IMR-90 (cell line): Measurements from ENCODE around the gene CDH12. TPM values are rescaled to one million over a fixed set of nuclear protein-coding genes. Genes with fewer than 3 reads are reported as not detected.

Experiments
- ATAC-seq: fragments of 200-7000 bp; cut with Tn5 transposase; 2 replicates; pipeline ENCODE4 v1.9.1; 2020; ENCODE audit warnings: low read depth, mild to moderate bottlenecking, moderate library complexity
- BruUV-seq: library from RNA; stranded (reverse); fragments of 400-500 nt; replicated peaks from 2 replicates; lab custom pipeline; 2021; lab: Mats Ljungman, UMichigan
- CTCF ChIA-PET: fragments of 300-600 bp; formaldehyde crosslinking; extraction: SDS; loops from one replicate; lab custom pipeline; 2021; ENCODE audit warnings: antibody characterized with exemption; lab: Yijun Ruan, JAX
- POLR2A ChIA-PET: fragments of 300-600 bp; sonication (Branson Sonifier 250); formaldehyde crosslinking; loops from one replicate; lab custom pipeline; 2022; ENCODE audit warnings: antibody characterized with exemption; ENCODE audit not compliant: unreplicated experiment; lab: Charles Lee
- DNase-seq: peaks from one replicate; pipeline ENCODE4 v3.0.0; 2013
- H2AFZ ChIP-seq: replicated peaks from 2 replicates; pipeline ENCODE3; 2013; ENCODE audit warnings: low read length, mild to moderate bottlenecking; ENCODE audit not compliant: poor library complexity
- H2AK5ac ChIP-seq: 2 replicates; pipeline ENCODE4 v1.6.1; 2013; ENCODE audit warnings: low read depth, low read length, inconsistent platforms
- H2AK9ac ChIP-seq: replicated peaks from 2 replicates; pipeline ENCODE3; 2013; ENCODE audit warnings: mild to moderate bottlenecking, low read depth, low read length, moderate library complexity; ENCODE audit not compliant: poor library complexity
- H2BK120ac ChIP-seq: 2 replicates; pipeline ENCODE4 v1.6.1; 2013; ENCODE audit warnings: low read depth, low read length, inconsistent platforms
- H2BK15ac ChIP-seq: 3 replicates; pipeline ENCODE4 v1.6.1; 2013; ENCODE audit warnings: low read depth, low read length, inconsistent platforms
- H2BK20ac ChIP-seq: 2 replicates; pipeline ENCODE4 v1.6.1; 2013; ENCODE audit warnings: low read depth, mild to moderate bottlenecking, inconsistent platforms, low read length, moderate library complexity
- H2BK5ac ChIP-seq: 2 replicates; pipeline ENCODE4 v1.6.1; 2013; ENCODE audit warnings: mild to moderate bottlenecking, low read depth, low read length, inconsistent platforms; ENCODE audit not compliant: poor library complexity, severe bottlenecking
- H3K14ac ChIP-seq: replicated peaks from 2 replicates; pipeline ENCODE4 v1.6.1; 2013; ENCODE audit warnings: low read depth, low read length, inconsistent platforms
- H3K18ac ChIP-seq: 2 replicates; pipeline ENCODE4 v1.6.1; 2013; ENCODE audit warnings: low read depth, low read length, control low read depth
- H3K23ac ChIP-seq: 2 replicates; pipeline ENCODE4 v1.6.1; 2013; ENCODE audit warnings: low read depth, low read length, inconsistent platforms
- H3K27ac ChIP-seq: 2 replicates; pipeline ENCODE4 v1.5.1; 2013; ENCODE audit warnings: mild to moderate bottlenecking, control low read depth, low read length; ENCODE audit not compliant: insufficient read depth
- H3K27me3 ChIP-seq: 2 replicates; pipeline ENCODE4 v1.6.1; 2013; ENCODE audit warnings: low read length; ENCODE audit not compliant: control insufficient read depth, insufficient read depth
- H3K36me3 ChIP-seq: 2 replicates; pipeline ENCODE4 v1.6.1; 2013; ENCODE audit warnings: low read length, mixed read lengths; ENCODE audit not compliant: control insufficient read depth, insufficient read depth
- H3K4ac ChIP-seq: 2 replicates; pipeline ENCODE4 v1.6.1; 2013; ENCODE audit warnings: low read depth, low read length, inconsistent platforms
- H3K4me1 ChIP-seq: 2 replicates; pipeline ENCODE4 v1.6.1; 2013; ENCODE audit warnings: low read length, mixed read lengths; ENCODE audit not compliant: control insufficient read depth, insufficient read depth
- H3K4me2 ChIP-seq: 2 replicates; pipeline ENCODE4 v1.6.1; 2013; ENCODE audit warnings: low read depth, mild to moderate bottlenecking, control low read depth, low read length, moderate library complexity
- H3K4me3 ChIP-seq: 2 replicates; pipeline ENCODE4 v1.5.1; 2013; ENCODE audit warnings: low read depth, mild to moderate bottlenecking, control low read depth, low read length, moderate library complexity; ENCODE audit not compliant: insufficient read depth
- H3K56ac ChIP-seq: 2 replicates; pipeline ENCODE4 v1.6.1; 2013; ENCODE audit warnings: low read length, inconsistent platforms; ENCODE audit not compliant: insufficient read depth; ENCODE audit errors: extremely low read depth
- H3K79me1 ChIP-seq, 2 experiments: 2 replicates each; pipeline ENCODE4 v1.6.1; 2013; ENCODE audit warnings: low read length in 2 of 2, inconsistent platforms in 1 of 2, low read depth in 1 of 2
- H3K9ac ChIP-seq: 2 replicates; pipeline ENCODE4 v1.6.1; 2013; ENCODE audit warnings: low read depth, low read length, control low read depth
- H3K9me1 ChIP-seq: 2 replicates; pipeline ENCODE4 v1.6.1; 2013; ENCODE audit warnings: low read length, inconsistent platforms; ENCODE audit not compliant: insufficient read depth
- H3K9me3 ChIP-seq: 2 replicates; pipeline ENCODE4 v1.6.1; 2013; ENCODE audit warnings: low read length; ENCODE audit not compliant: control insufficient read depth, insufficient read depth
- H4K20me1 ChIP-seq: 2 replicates; pipeline ENCODE4 v1.6.1; 2013; ENCODE audit warnings: low read length, inconsistent platforms; ENCODE audit not compliant: insufficient read depth
- H4K5ac ChIP-seq: 2 replicates; pipeline ENCODE4 v1.6.1; 2013; ENCODE audit warnings: mild to moderate bottlenecking, low read depth, low read length, control low read depth
- H4K8ac ChIP-seq, 2 experiments: 2 replicates each; pipeline ENCODE4 v1.6.1; 2013; ENCODE audit warnings: low read depth in 2 of 2, low read length in 2 of 2, control low read depth in 1 of 2, inconsistent platforms in 1 of 2
- H4K91ac ChIP-seq: 2 replicates; pipeline ENCODE4 v1.6.1; 2013; ENCODE audit warnings: low read depth, low read length, inconsistent platforms; ENCODE audit not compliant: insufficient read depth
- RCOR1 ChIP-seq: IDR thresholded peaks from 2 replicates; pipeline ENCODE4 v1.6.1; 2012; ENCODE audit warnings: mild to moderate bottlenecking, low read length, improper control_type of control experiment; ENCODE audit not compliant: insufficient replicate concordance
- SMC3 ChIP-seq: fragments of 150-350 bp; IDR thresholded peaks from 2 replicates; pipeline ENCODE4 v1.6.1; 2016; ENCODE audit warnings: low read depth, mild to moderate bottlenecking, antibody characterized with exemption, low read length, moderate library complexity
- whole genome bisulfite sequencing, 2 experiments: methylation state at CpG; one replicate each; pipeline versions ENCODE4 v1.1.5 to v1.1.7; 2013; ENCODE audit warnings: missing lambda C conversion rate in 2 of 2; ENCODE audit not compliant: insufficient read length in 1 of 2; ENCODE audit errors: extremely low coverage in 2 of 2; 5-methylcytosine and 5-hydroxymethylcytosine counted together
- dilution Hi-C: fragments of 300-500 bp; cut with HindIII; formaldehyde crosslinking; loops from one replicate; pipeline ENCODE4 v1.14.3; 2018; ENCODE audit warnings: low sequenced_read_pairs; ENCODE audit not compliant: unreplicated experiment
- in situ Hi-C: fragments of 300-500 bp; cut with MboI; formaldehyde crosslinking; loops from 3 replicates; pipeline ENCODE4 v1.14.3; 2019; ENCODE audit warnings: low sequenced_read_pairs, inconsistent platforms, mixed read lengths
- intact Hi-C: fragments of 100-400 bp; cut with micrococcal nuclease; formaldehyde crosslinking; loops from 2 replicates; pipeline ENCODE4 v1.10.0; 2022
- polyA plus RNA-seq, 3 experiments: library from polyadenylated mRNA; depleted of rRNA; stranded (reverse); fragments of >200 nt; gene quantifications; 2 replicates each; pipeline ENCODE4 v1.2.3, GENCODE V29; 2012; ENCODE audit warnings: low replicate concordance in 1 of 3
- total RNA-seq: library from RNA; depleted of rRNA; stranded (reverse); fragments of >200 nt; gene quantifications from 2 replicates; pipeline ENCODE4 v1.2.3, GENCODE V29; 2012

The CDH12 gene
- total and polyA plus RNA-seq, 2 of the 4 experiments (the other 2 are of a cell fraction) = not detected

DNA sequence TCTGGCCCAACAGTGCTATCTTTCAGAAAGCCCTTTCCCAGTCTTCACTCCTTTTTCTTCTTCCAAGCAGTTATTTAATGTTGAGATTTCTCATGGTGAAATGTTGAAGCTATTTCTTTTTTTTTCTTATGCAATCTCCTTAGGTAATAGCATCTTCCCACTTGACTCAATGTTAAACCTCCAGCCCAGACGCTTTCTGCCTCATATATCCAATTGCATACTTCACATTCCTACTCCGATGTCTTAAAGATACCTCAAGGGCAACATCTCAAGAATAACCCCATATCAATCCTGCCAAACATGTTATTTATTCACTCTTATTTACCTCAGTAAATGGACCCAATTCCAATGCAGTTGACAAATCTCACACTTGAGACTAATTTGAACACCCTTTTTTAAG, 187.3 kb downstream of the CDH12 start:
- dilution Hi-C loops (no loop called here), intact Hi-C loops (no loop called here), in situ Hi-C loops (no loop called here)
- H2BK120ac ChIP-seq = no peak overlapping the region
- H2BK15ac ChIP-seq = no peak overlapping the region
- H2AFZ ChIP-seq = no peak overlapping the region
- H3K27ac ChIP-seq = no peak overlapping the region
- no peak overlapping the region for H4K91ac ChIP-seq
- TF ChIP-seq SMC3 (no peak), RCOR1 (no peak)
- DNase-seq = no peak
- no peak overlapping the region for H3K14ac ChIP-seq
- H3K4me1 ChIP-seq = no peaks in the 10 kb centered on the region
- no peaks in the 10 kb centered on the region for H3K79me1 ChIP-seq
- ChIA-PET POLR2A (no interaction called here), CTCF (no interaction called here)
- H3K23ac ChIP-seq = no peak overlapping the region
- H3K56ac ChIP-seq = no peak overlapping the region
- no peak overlapping the region for H3K4me2 ChIP-seq
- H4K20me1 ChIP-seq = no peaks in the 10 kb centered on the region
- H4K8ac ChIP-seq = no peak overlapping the region
- no CpG with 5 or more reads among the region's 2 CpGs for WGBS, 2 experiments
- no peak overlapping the region for H2AK9ac ChIP-seq
- H3K9me3 ChIP-seq = no peaks in the 10 kb centered on the region
- no peak overlapping the region for H4K5ac ChIP-seq
- H2AK5ac ChIP-seq = no peak overlapping the region
- no peak overlapping the region for H3K4me3 ChIP-seq
- no peak for ATAC-seq
- H3K4ac ChIP-seq = no peak overlapping the region
- H2BK5ac ChIP-seq = no peak overlapping the region
- no peaks in the 10 kb centered on the region for H3K9me1 ChIP-seq
- no peaks in the 10 kb centered on the region for H3K36me3 ChIP-seq
- BruUV-seq = no TSS peak
- H3K27me3 ChIP-seq = no peaks in the 10 kb centered on the region
- no peak overlapping the region for H3K18ac ChIP-seq
- no peak overlapping the region for H3K9ac ChIP-seq
- no peak overlapping the region for H2BK20ac ChIP-seq
